OCI-M2 (cell line): Measurements from ENCODE around the gene ADRA2B.

Experiments
- DNase-seq: peaks from one replicate; lab custom pipeline; 2025; ENCODE audit not compliant: unreplicated experiment; lab: John Stamatoyannopoulos, UW

The ADRA2B gene

DNA sequence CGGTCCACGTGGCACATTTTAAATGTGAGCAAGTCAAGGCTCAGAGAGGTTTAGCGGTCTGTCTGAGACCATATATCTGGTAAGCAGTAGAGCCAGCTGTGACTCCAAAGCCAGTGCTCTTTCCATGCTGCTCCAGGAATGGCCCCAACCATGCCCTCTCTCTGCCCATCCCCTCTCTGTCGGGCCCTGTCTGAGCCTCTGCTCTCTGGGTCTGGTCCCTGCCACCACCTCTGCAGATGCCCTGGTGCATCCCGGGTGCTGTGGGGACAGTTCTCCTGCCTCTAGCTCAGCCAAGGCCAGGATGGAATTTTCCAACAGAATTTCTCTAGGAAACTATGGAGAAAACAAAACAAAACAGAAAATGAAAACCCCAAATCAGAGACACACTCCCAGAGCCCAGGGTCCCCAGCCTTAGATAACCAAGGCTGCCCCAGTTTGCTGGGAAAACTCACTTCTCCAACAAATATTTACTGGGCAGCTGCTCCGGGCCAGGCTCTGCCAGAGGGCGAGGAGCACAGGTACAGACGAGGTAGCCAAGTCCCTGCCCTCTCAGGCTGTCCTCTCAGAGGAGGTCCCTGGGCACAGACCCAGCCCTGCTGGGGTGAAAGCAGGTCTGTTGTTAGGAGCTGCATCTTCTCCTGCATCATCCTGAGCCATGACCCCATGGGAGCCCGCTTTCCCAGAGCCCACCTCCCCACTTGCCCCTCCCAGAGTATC lies 9.2 kb downstream of the ADRA2B start:
- no peak for DNase-seq

GRCh38 chr2:96105994-96106715 lies 10.2 kb downstream of the ADRA2B start:
- no peak for DNase-seq

DNA sequence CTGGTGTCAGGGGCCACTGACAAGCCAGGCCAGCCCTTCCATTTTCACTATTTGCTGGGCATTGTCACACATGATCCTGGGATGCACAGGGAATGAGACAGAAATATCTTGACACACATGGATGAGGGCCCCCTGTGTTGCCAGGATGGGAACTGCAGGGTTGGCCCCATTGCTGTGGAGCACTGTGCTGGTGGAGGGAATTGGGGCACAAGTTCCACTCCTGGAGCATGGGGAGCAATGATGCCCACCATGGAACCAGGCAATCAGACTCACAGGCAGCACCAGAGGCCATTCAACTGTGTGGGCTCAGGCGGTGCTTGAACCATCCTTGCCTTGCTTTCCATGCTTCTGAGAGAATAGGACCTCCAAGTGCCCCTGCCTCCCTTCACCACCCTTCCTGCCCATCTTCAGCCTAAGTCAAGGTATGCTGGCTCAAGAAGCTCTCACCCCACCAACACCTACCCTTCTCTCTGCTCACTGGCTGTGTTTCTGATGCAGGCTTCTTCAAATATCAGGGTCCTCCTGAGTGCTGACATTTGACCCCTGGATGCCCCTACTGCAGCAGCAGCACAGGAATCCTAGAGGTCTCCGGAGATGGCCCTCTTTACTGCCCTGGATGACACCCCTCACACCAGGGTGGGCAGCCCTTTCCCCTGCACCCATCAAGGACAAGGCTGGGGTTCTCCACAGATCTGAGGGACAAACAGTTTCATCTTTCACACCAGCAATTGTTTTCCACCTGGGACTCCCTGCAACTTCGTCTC lies 11.0 kb downstream of the ADRA2B start:
- no peak for DNase-seq

DNA sequence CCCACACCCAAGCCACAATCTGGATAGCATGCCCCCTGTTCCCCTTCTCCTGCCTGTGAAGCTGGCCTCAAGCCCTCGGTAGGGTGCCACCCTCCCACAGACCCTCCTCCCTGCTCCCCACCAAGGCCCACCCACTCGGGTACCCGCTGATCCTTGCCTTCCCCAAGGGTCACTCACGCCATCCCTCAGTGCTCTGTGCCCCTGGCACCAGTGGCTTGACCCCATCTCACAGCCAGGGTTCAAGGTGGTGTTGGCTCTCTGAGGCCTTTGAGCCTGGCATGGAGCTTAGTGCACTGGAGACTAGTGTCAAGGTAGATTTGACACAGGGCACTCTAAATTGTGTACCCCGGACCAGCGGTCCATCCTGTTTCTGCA lies 11.9 kb downstream of the ADRA2B start:
- no peak for DNase-seq

DNA sequence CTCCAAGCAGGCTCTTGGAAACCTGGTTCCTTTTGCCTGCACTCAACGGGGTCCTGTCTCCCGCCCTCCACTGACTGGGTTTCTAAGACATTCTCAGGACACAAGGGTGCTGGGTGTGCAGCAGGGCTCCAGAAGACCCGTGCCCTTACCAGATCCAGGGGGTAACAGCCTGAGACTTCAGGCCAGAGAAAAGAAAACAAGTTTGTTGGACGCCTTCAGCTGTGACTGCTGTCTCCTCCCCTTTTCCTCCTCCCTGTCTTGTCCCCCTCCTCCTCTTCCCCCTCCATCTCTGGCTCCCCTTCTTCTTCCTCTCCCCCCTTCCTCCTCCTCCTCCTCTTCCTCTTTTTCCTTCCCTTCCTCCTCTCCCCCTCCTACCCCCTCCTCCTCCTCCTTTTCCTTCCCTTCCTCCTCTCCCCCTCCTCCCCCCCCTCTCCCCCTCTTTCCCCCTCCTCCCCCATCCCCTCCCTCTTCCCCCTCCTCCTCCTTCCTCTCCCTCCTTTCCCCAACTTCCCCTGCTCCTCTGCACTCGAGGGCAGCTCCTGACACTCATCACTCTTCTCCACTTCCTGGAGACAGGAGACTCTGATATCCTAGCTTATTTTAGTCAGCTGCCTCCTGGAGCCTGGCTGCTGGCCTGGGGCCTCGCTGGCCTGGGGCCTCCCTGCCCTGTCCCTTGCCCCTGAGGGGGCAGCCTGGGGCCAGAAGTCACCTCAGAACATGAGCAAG lies 12.4 kb downstream of the ADRA2B start:
- no peak for DNase-seq

GRCh38 chr2:96103187-96103601 lies 13.2 kb downstream of the ADRA2B start:
- DNase-seq: no peak

DNA sequence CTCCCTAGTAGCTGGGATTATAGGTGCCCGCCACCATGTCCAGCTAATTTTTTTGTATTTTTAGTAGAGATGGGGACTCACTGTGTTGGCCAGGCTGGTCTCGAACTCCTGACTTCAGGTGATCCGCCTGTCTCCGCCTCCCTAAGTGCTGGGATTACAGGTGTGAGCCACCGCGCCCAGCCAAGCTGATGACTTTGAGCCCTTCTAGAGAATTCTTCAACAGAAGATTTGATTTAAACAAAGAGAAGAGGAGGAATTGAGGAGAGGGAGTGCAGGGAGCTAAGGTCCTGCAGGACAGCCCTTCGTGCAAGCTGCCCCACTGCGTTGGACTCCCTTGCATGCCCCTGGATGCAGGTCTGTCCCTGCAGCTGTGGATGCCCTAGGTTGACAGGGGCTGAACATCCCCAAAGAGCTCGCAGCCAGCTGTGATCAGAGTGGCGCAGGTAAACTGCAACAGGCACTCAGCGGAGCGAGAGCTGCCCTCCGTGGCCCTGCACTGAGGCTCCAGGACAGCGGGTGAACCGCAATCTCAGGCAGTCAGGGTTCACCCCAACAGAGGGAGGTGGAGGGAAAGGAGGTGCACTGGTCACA lies 13.7 kb downstream of the ADRA2B start:
- DNase-seq: no peak

DNA sequence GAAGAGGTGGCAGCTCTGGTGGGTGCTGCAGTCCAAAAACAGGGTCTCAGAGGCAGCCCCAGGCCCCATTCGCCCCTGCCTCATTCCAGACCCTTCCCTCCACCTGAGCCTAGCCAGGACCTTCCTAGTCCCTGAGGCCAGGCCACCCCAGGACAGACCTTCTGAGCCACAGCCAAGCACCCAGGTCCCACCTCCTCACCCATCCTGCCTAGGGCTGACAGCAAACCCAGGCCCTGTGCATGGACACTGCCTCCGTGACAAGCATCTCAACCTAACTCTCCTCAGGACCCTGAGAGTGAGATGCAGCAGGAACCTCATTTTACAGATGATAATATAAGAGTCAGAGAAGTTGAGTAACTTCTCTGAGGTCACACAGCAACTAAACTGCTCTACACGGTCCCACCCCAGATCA lies 15.5 kb downstream of the ADRA2B start:
- no peak for DNase-seq

GRCh38 chr2:96099861-96100798 lies 16.2 kb downstream of the ADRA2B start:
- DNase-seq: no peak

DNA sequence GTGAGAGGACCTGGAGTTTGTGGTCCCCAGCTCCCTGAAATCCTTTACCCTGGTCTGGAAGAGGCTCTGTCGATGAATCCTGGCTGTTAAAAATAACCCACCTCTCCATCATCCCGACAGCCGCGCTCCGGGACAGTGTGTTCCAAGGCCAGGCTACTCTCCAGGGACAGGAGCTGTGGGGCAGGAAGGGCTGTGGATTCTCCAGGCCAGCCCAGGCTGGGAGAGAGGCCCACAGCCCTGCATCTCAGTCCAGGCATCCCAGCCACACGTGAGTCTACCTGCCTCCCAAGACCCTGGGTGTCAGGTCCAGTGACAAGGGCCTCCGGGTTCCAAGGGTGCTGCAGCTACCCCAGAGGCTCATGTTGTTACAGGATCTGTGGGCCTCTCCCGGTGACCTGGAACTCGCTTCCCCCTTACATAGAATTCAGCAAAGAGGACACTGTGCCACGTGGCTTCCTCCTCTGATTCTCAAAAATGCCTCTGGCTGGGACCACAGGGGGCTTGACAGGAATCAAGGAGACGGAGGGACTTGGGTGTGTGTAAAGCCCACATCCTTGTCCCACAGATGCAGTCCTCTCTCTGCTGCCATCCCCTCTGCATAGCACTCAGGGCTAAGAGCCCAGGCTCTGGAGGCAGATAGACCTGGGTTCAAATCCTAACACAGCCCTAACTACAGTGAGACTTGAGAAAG lies 17.3 kb downstream of the ADRA2B start:
- DNase-seq: no peak

DNA sequence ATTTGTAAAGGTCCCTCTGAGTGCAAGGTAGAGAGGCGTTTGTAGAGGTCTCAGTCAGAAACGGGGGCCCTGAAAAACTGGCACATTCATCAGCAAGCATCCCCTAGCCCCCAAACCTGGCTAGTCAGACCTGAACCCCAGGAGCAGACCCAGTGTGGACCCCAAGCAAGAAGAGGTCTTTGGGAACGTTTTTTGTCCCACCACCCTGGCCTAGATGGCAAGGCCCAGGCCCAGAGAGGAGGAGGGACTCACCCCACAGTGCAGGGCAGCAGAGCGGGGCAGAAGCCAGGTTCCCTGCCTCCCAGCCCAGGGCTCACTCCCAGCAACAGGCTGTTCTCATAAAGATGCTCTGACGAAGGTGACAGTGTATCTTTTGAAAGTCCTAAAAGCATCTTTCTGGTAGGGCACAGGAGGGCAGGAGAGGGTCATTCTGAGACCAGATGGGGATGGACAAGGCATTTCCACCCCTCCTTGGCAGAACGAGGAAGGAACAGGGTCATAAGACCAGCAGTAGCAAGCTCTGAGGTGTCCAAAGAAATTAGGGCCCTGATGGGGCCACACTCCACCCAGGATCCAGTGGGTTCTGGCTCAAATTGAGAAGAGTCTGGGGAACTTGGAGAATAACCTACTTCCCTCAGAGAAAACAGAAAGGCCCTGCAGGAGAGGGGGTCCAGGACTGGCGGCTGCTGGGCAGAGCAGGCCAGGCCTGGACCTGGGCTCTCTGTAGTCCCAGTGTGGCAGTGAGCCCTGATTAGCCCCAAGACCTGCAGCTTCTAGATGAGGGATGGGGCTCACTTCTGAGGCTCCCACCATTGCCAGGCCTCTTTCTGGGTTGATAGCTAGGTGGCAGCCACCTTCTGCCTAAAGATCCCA lies 18.2 kb downstream of the ADRA2B start:
- no peak for DNase-seq

- DNase-seq: no peak
Observed at GRCh38 chr2:96097441-96097840, 18.9 kb downstream of the ADRA2B start.

DNA sequence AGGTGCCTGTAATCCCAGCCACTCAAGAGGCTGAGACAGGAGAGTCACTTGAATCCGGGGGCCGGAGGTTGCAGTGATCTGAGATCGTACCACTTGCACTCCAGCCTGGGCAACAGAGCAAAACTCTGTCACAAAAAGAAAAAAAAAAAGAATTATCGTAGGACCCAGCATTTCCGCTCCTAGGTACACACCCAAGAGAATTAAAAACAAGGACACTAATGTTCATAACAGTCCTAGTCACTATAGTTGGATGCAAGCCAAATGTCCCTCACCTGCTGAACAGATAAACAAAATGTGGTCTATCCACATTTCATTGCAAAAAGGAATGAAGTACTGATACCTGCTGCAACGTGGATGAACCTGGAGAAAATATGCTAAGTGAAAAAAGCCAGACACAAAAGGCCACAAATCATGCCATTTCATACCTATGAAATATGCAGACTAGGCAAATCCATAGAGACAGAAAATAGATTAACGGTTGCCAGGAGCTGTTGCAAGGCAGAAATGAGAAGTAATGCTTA lies 21.2 kb downstream of the ADRA2B start:
- DNase-seq: no peak

- DNase-seq: no peak
Observed at GRCh38 chr2:96093528-96093927, 22.8 kb downstream of the ADRA2B start.

GRCh38 chr2:96092951-96093350 lies 23.4 kb downstream of the ADRA2B start:
- no peak for DNase-seq

DNA sequence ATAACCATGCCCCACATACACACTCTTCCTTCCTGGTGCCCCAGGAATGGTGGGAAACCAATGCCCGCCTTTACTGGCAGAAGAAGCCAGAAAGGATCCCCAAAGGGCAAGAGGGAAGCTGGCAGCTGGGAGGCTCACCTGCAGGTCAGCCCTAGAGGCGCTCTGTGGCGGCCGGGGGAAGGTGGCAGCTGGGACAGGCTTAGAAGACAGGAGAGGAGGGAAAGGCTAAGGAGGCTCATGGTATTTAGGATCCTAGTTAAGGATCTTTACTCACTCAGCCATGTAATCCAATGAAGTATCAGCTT lies 23.8 kb downstream of the ADRA2B start:
- DNase-seq: no peak

- no peak for DNase-seq
Observed at GRCh38 chr2:96091711-96092572, 24.4 kb downstream of the ADRA2B start.
